Gastrocnemius medialis (tissue), 4 donors: Measurements from ENCODE around the gene TMEM8B. TPM values are rescaled to one million over a fixed set of nuclear protein-coding genes. Genes with fewer than 3 reads are reported as not detected.
A peak's percentile ranks its signal among the peaks of the same experiment; 100 is the strongest.
"Not testable (repeated sequence)": the region's sequence is repeated elsewhere in the genome, so short reads cannot be mapped to it uniquely, and the experiment has no call there.

Experiments
- ATAC-seq, 2 donors: fragments of 150-250 bp; one replicate each; pipeline ENCODE4 v1.9.1; 2016
- DNase-seq, 2 donors: peaks; one replicate each; pipeline ENCODE4 v3.0.0-alpha.2; 2019
- H3K27ac ChIP-seq, 4 donors: fragments of 200-600 bp; sonication (generic); 1 replicate in 1 of 4; 2 replicates in 3 of 4; pipeline ENCODE4 v1.5.1; 2016 to 2018; ENCODE audit warnings: mild to moderate bottlenecking in 2 of 4, moderate library complexity in 1 of 4
- H3K27me3 ChIP-seq, 3 donors: fragments of 200-600 bp; sonication (generic) in 2 of 3; 1 replicate in 1 of 3; 2 replicates in 2 of 3; pipeline versions ENCODE4 v1.5.1 to v1.6.0; 2016 to 2019; ENCODE audit warnings: mild to moderate bottlenecking in 1 of 3, moderate library complexity in 1 of 3
- H3K36me3 ChIP-seq, 2 donors: fragments of 200-600 bp; sonication (generic) in 1 of 2; one replicate each; pipeline ENCODE4 v1.5.1; 2017 to 2018
- H3K4me1 ChIP-seq, 2 donors: fragments of 200-600 bp; sonication (generic) in 1 of 2; one replicate each; pipeline ENCODE4 v1.5.1; 2016 to 2017; ENCODE audit warnings: mild to moderate bottlenecking in 2 of 2
- H3K4me3 ChIP-seq, 4 donors: fragments of 200-600 bp; sonication (generic) in 3 of 4; 1 replicate in 1 of 4; 2 replicates in 3 of 4; pipeline ENCODE4 v1.5.1; 2016 to 2019; ENCODE audit warnings: mild to moderate bottlenecking in 2 of 4
- H3K9me3 ChIP-seq, 3 donors: fragments of 200-600 bp; sonication (generic) in 2 of 3; 1 replicate in 1 of 3; 2 replicates in 2 of 3; pipeline ENCODE4 v1.5.1; 2016 to 2019
- CTCF ChIP-seq, 5 experiments: fragments of 450-650 bp in 3 of 5; fragments of 200-600 bp in 2 of 5; sonication (generic) in 2 of 5; IDR thresholded peaks in 4 of 5; conservative IDR thresholded peaks in 1 of 5; 1 replicate in 4 of 5; 2 replicates in 1 of 5; pipeline ENCODE4 v1.5.1; 2016 to 2019; ENCODE audit warnings: antibody characterized with exemption in 5 of 5, mild to moderate bottlenecking in 3 of 5, moderate library complexity in 3 of 5
- POLR2A ChIP-seq, 2 donors: fragments of 450-650 bp; IDR thresholded peaks; one replicate each; pipeline ENCODE4 v1.6.1; 2017; ENCODE audit warnings: antibody characterized with exemption in 2 of 2, mild to moderate bottlenecking in 2 of 2, moderate library complexity in 2 of 2
- in situ Hi-C, 4 donors: fragments of 200-750 bp; cut with MboI; loops; one replicate each; pipeline versions ENCODE4 v1.15.0 to v1.8.0; 2017; ENCODE audit warnings: low sequenced_read_pairs in 4 of 4
- intact Hi-C: fragments of 100-400 bp; cut with DNase I; formaldehyde crosslinking; loops from one replicate; pipeline ENCODE4 v1.15.1; 2023; ENCODE audit warnings: low total_unique reads
- total RNA-seq, 4 donors: library from RNA; depleted of rRNA; stranded (reverse); fragments of >200 nt; gene quantifications; one replicate each; pipeline versions ENCODE4 v1.1.0 to v1.2.3, GENCODE V29; 2016

TMEM8B gene
- total RNA-seq, 4 donors from 2014 or later: 1.9 to 6.4 (median 6.1) TPM

GRCh38 chr9:35912791-35913400 lies 83.9 kb downstream of the TMEM8B start:
- intact Hi-C loops: no loop called here
- Histone ChIP-seq H3K27ac (peak overlapping the region; percentile 13 to 86 (median 82)), H3K36me3 (no peaks in the 10 kb centered on the region), H3K9me3 (no peaks in the 10 kb centered on the region), H3K4me1 (peaks cover 17 to 24% of the 10 kb centered on the region in 2 donors), H3K27me3 (no peaks in the 10 kb centered on the region), H3K4me3 (peak overlapping the region in 3 of 4 donors; percentile 8 to 46 (median 37))
- TF ChIP-seq CTCF (IDR thresholded peaks at IDR 0.05 in 4 of 5, conservative IDR thresholded peaks at IDR 0.05 in 1 of 5) (no peak), POLR2A (IDR thresholded peaks at IDR 0.05) (no peak)
- in situ Hi-C loops: no loop called here
- ATAC-seq (no peak), DNase-seq (no peak)

- H3K27me3 ChIP-seq, DNase-seq, H3K36me3 ChIP-seq, H3K9me3 ChIP-seq, intact Hi-C loops, ATAC-seq, in situ Hi-C loops: not testable (repeated sequence)
- Histone ChIP-seq H3K27ac (peak overlapping the region in 3 of 4 donors; percentile 80 to 86 (median 83)), H3K4me3 (peak overlapping the region in 1 of 4 donors; percentile 46), H3K4me1 (peaks cover 13 to 27% of the 10 kb centered on the region in 2 donors)
These were observed 84.4 kb downstream of the TMEM8B start for GRCh38 chr9:35913429-35913828.

GRCh38 chr9:35914301-35914807 lies 85.3 kb downstream of the TMEM8B start:
- TF ChIP-seq POLR2A (IDR thresholded peaks at IDR 0.05) (no peak), CTCF (IDR thresholded peaks at IDR 0.05 in 4 of 5, conservative IDR thresholded peaks at IDR 0.05 in 1 of 5) (no peak)
- peak; percentile 35 to 47 for ATAC-seq
- DNase-seq: no peak
- Histone ChIP-seq H3K4me1 (peaks cover 4 to 22% of the 10 kb centered on the region in 2 donors), H3K27ac (peak overlapping the region in 3 of 4 donors; percentile 58 to 80 (median 64)), H3K36me3 (no peaks in the 10 kb centered on the region), H3K4me3 (no peak overlapping the region), H3K9me3 (no peaks in the 10 kb centered on the region), H3K27me3 (no peaks in the 10 kb centered on the region)
- intact Hi-C loops: no loop called here
- in situ Hi-C loops: no loop called here

Other genes starting within 250 kb of the TMEM8B start
- 100 to 1,000 TPM in 1 of 4 donors, 10 to 100 TPM in 3; 48.1 to 108 (median 65.4) TPM for gene TESK1, start 224.0 kb upstream of the TMEM8B start, total RNA-seq
- gene CD72, start 210.8 kb upstream of the TMEM8B start, total RNA-seq: 10 to 100 TPM in 1 of 4 donors, under 1 TPM in 3; 0.40 to 18.3 (median 0.68) TPM
- gene SIT1, start 178.3 kb upstream of the TMEM8B start, total RNA-seq: not detected
- 100 to 1,000 TPM; 115 to 715 (median 367) TPM for gene RMRP, start 171.2 kb upstream of the TMEM8B start, total RNA-seq
- gene CCDC107, start 170.9 kb upstream of the TMEM8B start, total RNA-seq: 10 to 100 TPM; 21.9 to 45.3 (median 31.5) TPM
- under 1 TPM in 2 of 4 donors, not detected in 2; 0.07 to 0.10 TPM for gene ARHGEF39, start 164.0 kb upstream of the TMEM8B start, total RNA-seq
- not detected for gene CA9, start 155.3 kb upstream of the TMEM8B start, total RNA-seq
- gene TPM2, start 139.3 kb upstream of the TMEM8B start, total RNA-seq: 1,000 to 10,000 TPM; 6,121 to 7,913 (median 7,020) TPM
- 100 to 1,000 TPM; 106 to 256 (median 186) TPM for gene TLN1, start 97.0 kb upstream of the TMEM8B start, total RNA-seq
- gene CREB3, start 96.6 kb upstream of the TMEM8B start, total RNA-seq: 10 to 100 TPM; 17.8 to 39.6 (median 26.2) TPM
- gene GBA2, start 80.0 kb upstream of the TMEM8B start, total RNA-seq: 10 to 100 TPM; 47.3 to 63.2 (median 51.4) TPM
- 10 to 100 TPM; 22.0 to 41.1 (median 36.3) TPM for gene RGP1, start 79.9 kb upstream of the TMEM8B start, total RNA-seq
- not detected for gene MSMP, start 75.0 kb upstream of the TMEM8B start, total RNA-seq
- gene NPR2, start 37.6 kb upstream of the TMEM8B start, total RNA-seq: 10 to 100 TPM; 12.3 to 19.2 (median 16.3) TPM
- under 1 TPM in 2 of 4 donors, not detected in 2; 0.53 to 0.61 TPM for gene SPAG8, start 17.0 kb upstream of the TMEM8B start, total RNA-seq
- 10 to 100 TPM in 3 of 4 donors, 1 to 10 TPM in 1; 4.5 to 26.7 (median 22.0) TPM for gene HINT2, start 14.2 kb upstream of the TMEM8B start, total RNA-seq
- not detected for gene FAM221B, start 496 bp upstream of the TMEM8B start, total RNA-seq
- not detected for gene OR13J1, start 41.2 kb downstream of the TMEM8B start, total RNA-seq
- 1 to 10 TPM in 3 of 4 donors, not detected in 1; 3.2 to 5.1 (median 3.3) TPM for gene HRCT1, start 77.0 kb downstream of the TMEM8B start, total RNA-seq
- 1 to 10 TPM; 1.3 to 4.4 (median 2.5) TPM for gene SPAAR, start 80.3 kb downstream of the TMEM8B start, total RNA-seq
- not detected for gene OR2S2, start 128.9 kb downstream of the TMEM8B start, total RNA-seq
- gene RECK, start 207.7 kb downstream of the TMEM8B start, total RNA-seq: 1 to 10 TPM; 2.9 to 4.1 (median 3.5) TPM